Keratinocyte (primary cell): Measurements from ENCODE around the gene PIK3CB.

Experiments used
- CTCF ChIP-seq, 3 experiments: IDR thresholded peaks in 1 of 3; conservative IDR thresholded peaks in 1 of 3; optimal IDR thresholded peaks in 1 of 3; 2 replicates in 2 of 3; 3 replicates in 1 of 3; pipeline versions ENCODE3 to v1.5.1; 2011; ENCODE audit warnings: low read length in 3 of 3, mild to moderate bottlenecking in 3 of 3, moderate library complexity in 2 of 3, control low read depth in 1 of 3, inconsistent platforms in 1 of 3; ENCODE audit not compliant: insufficient read depth in 2 of 3; ENCODE audit errors: extremely low read depth in 1 of 3
- EZH2 ChIP-seq: IDR thresholded peaks from one replicate; pipeline ENCODE4 v1.6.1; 2012; ENCODE audit warnings: inconsistent platforms, mild to moderate bottlenecking, low read length, moderate library complexity

GRCh38 chr3:138740072-138740471 lies 94.7 kb downstream of the PIK3CB start:
- TF ChIP-seq CTCF (optimal IDR thresholded peaks at IDR 0.05 in 1 of 3, IDR thresholded peaks at IDR 0.05 in 1 of 3, conservative IDR thresholded peaks at IDR 0.05 in 1 of 3; ENCODE audit: extremely low read depth in 1 of 3, insufficient read depth in 2 of 3, low read length in 3 of 3) (no peak), EZH2 (no peak)
